PC-9 (cell line): ENCODE data around the gene BCL2L11. TPM values are rescaled to one million over a fixed set of nuclear protein-coding genes. Genes with fewer than 3 reads are reported as not detected.
A peak's percentile ranks its signal among the peaks of the same experiment; 100 is the strongest.

Experiments used
- BruUV-seq: library from RNA; stranded (reverse); fragments of 400-500 nt; replicated peaks from 2 replicates; lab custom pipeline; 2021; lab: Mats Ljungman, UMichigan
- CTCF ChIA-PET: fragments of 300-600 bp; sonication (Branson Sonifier 250); formaldehyde crosslinking; loops from one replicate; lab custom pipeline; 2022; ENCODE audit warnings: antibody characterized with exemption; lab: Charles Lee
- POLR2A ChIA-PET: fragments of 300-600 bp; sonication (Branson Sonifier 250); formaldehyde crosslinking; loops from one replicate; lab custom pipeline; 2022; ENCODE audit warnings: antibody characterized with exemption; ENCODE audit not compliant: unreplicated experiment; lab: Charles Lee
- DNase-seq, 2 experiments: peaks; one replicate each; pipeline versions ENCODE4 v3.0.0 to v3.0.0-alpha.2; 2015 to 2022; ENCODE audit warnings: mixed read lengths in 1 of 2
- H2AFZ ChIP-seq: fragments of 200-600 bp; sonication (generic); 2 replicates; pipeline ENCODE4 v1.8.1; 2017; ENCODE audit warnings: antibody characterized with exemption
- H3F3A ChIP-seq: fragments of 200-600 bp; sonication (generic); 2 replicates; pipeline ENCODE4 v1.8.1; 2017; ENCODE audit warnings: antibody characterized with exemption, mild to moderate bottlenecking, low read depth; ENCODE audit not compliant: insufficient read depth
- H3K27ac ChIP-seq: fragments of 200-600 bp; sonication (generic); 2 replicates; pipeline ENCODE4 v1.6.1; 2016; ENCODE audit warnings: mixed run types
- H3K27me3 ChIP-seq: fragments of 200-600 bp; sonication (generic); 2 replicates; pipeline ENCODE4 v1.6.1; 2016; ENCODE audit warnings: low read depth, mixed run types; ENCODE audit not compliant: insufficient read depth
- H3K36me3 ChIP-seq: fragments of 200-600 bp; sonication (generic); 2 replicates; pipeline ENCODE4 v1.6.1; 2016; ENCODE audit warnings: low read depth, mixed run types
- H3K4me1 ChIP-seq: fragments of 200-600 bp; sonication (generic); replicated peaks from 2 replicates; pipeline ENCODE4 v1.6.1; 2016; ENCODE audit warnings: mixed run types; ENCODE audit not compliant: insufficient read depth
- H3K4me2 ChIP-seq: fragments of 200-600 bp; sonication (generic); 2 replicates; pipeline ENCODE4 v1.6.1; 2017; ENCODE audit warnings: mixed run types
- H3K4me3 ChIP-seq: fragments of 200-600 bp; sonication (generic); 2 replicates; pipeline ENCODE4 v1.6.1; 2016; ENCODE audit warnings: mixed run types
- H3K79me2 ChIP-seq: fragments of 200-600 bp; sonication (generic); 2 replicates; pipeline ENCODE4 v1.6.1; 2017; ENCODE audit warnings: low read depth, mixed run types
- H3K9me2 ChIP-seq: fragments of 200-600 bp; sonication (generic); 2 replicates; pipeline ENCODE4 v1.8.1; 2017; ENCODE audit warnings: mild to moderate bottlenecking; ENCODE audit not compliant: insufficient read depth
- H3K9me3 ChIP-seq: fragments of 200-600 bp; sonication (generic); 2 replicates; pipeline ENCODE4 v1.8.1; 2016; ENCODE audit warnings: low read depth; ENCODE audit not compliant: insufficient read depth
- H4K20me1 ChIP-seq: fragments of 200-600 bp; sonication (generic); 2 replicates; pipeline ENCODE4 v1.8.1; 2017; ENCODE audit not compliant: insufficient read depth
- CTCF ChIP-seq: fragments of 200-600 bp; sonication (generic); conservative IDR thresholded peaks from 2 replicates; pipeline ENCODE4 v1.6.1; 2017; ENCODE audit warnings: mixed run types, antibody characterized with exemption, mild to moderate bottlenecking, moderate library complexity
- EZH2 ChIP-seq: fragments of 200-600 bp; sonication (generic); IDR thresholded peaks from 2 replicates; pipeline ENCODE4 v1.8.0; 2017; ENCODE audit warnings: antibody characterized with exemption, low read depth
- intact Hi-C: fragments of 100-400 bp; cut with micrococcal nuclease; formaldehyde crosslinking; loops from one replicate; pipeline ENCODE4 v1.10.0; 2022; ENCODE audit not compliant: unreplicated experiment
- total RNA-seq: library from RNA; stranded (reverse); gene quantifications from 2 replicates; pipeline ENCODE4 v1.2.3, GENCODE V29; 2021

Gene BCL2L11
- total RNA-seq, 1 experiment from 2014 or later: 17.0 TPM

GRCh38 chr2:111134055-111134454 is 13.3 kb downstream of the BCL2L11 start:
- Histone ChIP-seq H3K4me2 (no peak overlapping the region), H4K20me1 (peaks cover 12% of the 10 kb centered on the region; the same call in 1 of the 2 replicates), H3K4me3 (no peak overlapping the region), H3F3A (0 out of 2 replicates have a peak, but pooled peaks cover 1% of the 10 kb centered on the region), H3K36me3 (peaks cover 11% of the 10 kb centered on the region; the same call in 1 of the 2 replicates), H3K27ac (no peak overlapping the region), H3K9me3 (no peaks in the 10 kb centered on the region), H3K4me1 (no peaks in the 10 kb centered on the region), H3K79me2 (peaks cover 73% of the 10 kb centered on the region), H3K9me2 (no peaks in the 10 kb centered on the region), H2AFZ (no peak overlapping the region), H3K27me3 (no peaks in the 10 kb centered on the region)
- ChIA-PET POLR2A (no interaction called here), CTCF (no interaction called here)
- intact Hi-C loops: no loop called here
- no peak for TF ChIP-seq EZH2
- peak; percentile 52 for TF ChIP-seq CTCF
- DNase-seq: no peak
- BruUV-seq: no TSS peak

GRCh38 chr2:111135237-111135909 is 14.7 kb downstream of the BCL2L11 start:
- CTCF ChIA-PET: no interaction called here
- no peaks in the 10 kb centered on the region for H3K9me3 ChIP-seq
- no peak overlapping the region for H3K4me2 ChIP-seq
- POLR2A ChIA-PET: no interaction called here
- no peaks in the 10 kb centered on the region for H3K27me3 ChIP-seq
- DNase-seq: peak in 1 of 2 experiments; percentile 1
- H3K36me3 ChIP-seq: peaks cover 9% of the 10 kb centered on the region; the same call in 1 of the 2 replicates
- no peak overlapping the region for H3K27ac ChIP-seq
- TF ChIP-seq CTCF: no peak
- BruUV-seq: no TSS peak
- H3K4me1 ChIP-seq: 0 out of 2 replicates have a peak, but pooled peaks cover 10% of the 10 kb centered on the region
- no peak overlapping the region for H2AFZ ChIP-seq
- intact Hi-C loops: no loop called here
- H3K79me2 ChIP-seq: peaks cover 72% of the 10 kb centered on the region
- 0 out of 2 replicates have a peak, but pooled peaks cover 9% of the 10 kb centered on the region for H3F3A ChIP-seq
- H4K20me1 ChIP-seq: peaks cover 12% of the 10 kb centered on the region; the same call in 1 of the 2 replicates
- no peaks in the 10 kb centered on the region for H3K9me2 ChIP-seq
- no peak overlapping the region for H3K4me3 ChIP-seq

GRCh38 chr2:111135910-111136297 is 15.2 kb downstream of the BCL2L11 start:
- Histone ChIP-seq H2AFZ (no peak overlapping the region), H3K4me1 (0 out of 2 replicates have a peak, but pooled peaks cover 10% of the 10 kb centered on the region), H3K27me3 (no peaks in the 10 kb centered on the region), H3F3A (0 out of 2 replicates have a peak, but pooled peaks cover 9% of the 10 kb centered on the region), H3K9me2 (no peaks in the 10 kb centered on the region), H3K4me2 (no peak overlapping the region), H4K20me1 (peaks cover 12% of the 10 kb centered on the region; the same call in 1 of the 2 replicates), H3K79me2 (peaks cover 77% of the 10 kb centered on the region), H3K9me3 (no peaks in the 10 kb centered on the region), H3K27ac (no peak overlapping the region), H3K36me3 (peaks cover 7% of the 10 kb centered on the region; the same call in 1 of the 2 replicates), H3K4me3 (no peak overlapping the region)
- DNase-seq: peak in 1 of 2 experiments; percentile 32
- POLR2A ChIA-PET: no interaction called here
- no peak for TF ChIP-seq EZH2
- no peak for TF ChIP-seq CTCF
- CTCF ChIA-PET: no interaction called here
- BruUV-seq: no TSS peak
- intact Hi-C loops: no loop called here
